Lower leg skin (tissue), 4 donors: ENCODE data around the gene TAF3. TPM values are rescaled to one million over a fixed set of nuclear protein-coding genes. Genes with fewer than 3 reads are reported as not detected.

Source experiments
- DNase-seq, 2 donors: peaks; one replicate each; pipeline ENCODE4 v3.0.0-alpha.2; 2019; ENCODE audit warnings: low spot score in 2 of 2
- H3K4me3 ChIP-seq: fragments of 200-600 bp; sonication (generic); 2 replicates; pipeline ENCODE4 v1.5.1; 2017; ENCODE audit warnings: mild to moderate bottlenecking, low read depth; ENCODE audit not compliant: poor library complexity, severe bottlenecking
- CTCF ChIP-seq, 3 donors: fragments of 450-650 bp; IDR thresholded peaks; one replicate each; pipeline ENCODE4 v1.5.1; 2016; ENCODE audit warnings: antibody characterized with exemption in 3 of 3, mild to moderate bottlenecking in 3 of 3, moderate library complexity in 2 of 3
- POLR2A ChIP-seq, 2 donors: fragments of 450-650 bp; IDR thresholded peaks; one replicate each; pipeline ENCODE4 v1.6.1; 2016 to 2017; ENCODE audit warnings: antibody characterized with exemption in 2 of 2, mild to moderate bottlenecking in 1 of 2, moderate library complexity in 1 of 2
- WGBS, 2 donors: methylation state at CpG; one replicate each; pipeline ENCODE4 v1.1.5; 2018; 5-methylcytosine and 5-hydroxymethylcytosine counted together
- intact Hi-C: fragments of 100-400 bp; cut with DNase I; formaldehyde crosslinking; loops from one replicate; pipeline ENCODE4 v1.15.0; 2023; ENCODE audit warnings: low total_unique reads
- total RNA-seq, 4 donors: library from RNA; depleted of rRNA; stranded (reverse); fragments of >200 nt; gene quantifications; one replicate each; pipeline ENCODE4 v1.1.0, GENCODE V29; 2016

The TAF3 gene
- total RNA-seq, 4 donors from 2014 or later, result 5.0 to 8.3 (median 7.7) TPM

- no peak for DNase-seq
- no peak overlapping the region for H3K4me3 ChIP-seq
- TF ChIP-seq POLR2A (IDR thresholded peaks at IDR 0.05), result no peak
- no peak for TF ChIP-seq CTCF (IDR thresholded peaks at IDR 0.05)
- WGBS, 2 donors, result 32 to 41% methylated on average over 5 of the region's 5 CpGs
- intact Hi-C loops, result no loop called here
Measured at GRCh38 chr10:8064436-8064835, 246.1 kb downstream of the TAF3 start.

- H3K4me3 ChIP-seq, result no peak overlapping the region
- intact Hi-C loops, result no loop called here
- 25 to 36% methylated on average over 2 of the region's 2 CpGs for WGBS, 2 donors
- TF ChIP-seq POLR2A (IDR thresholded peaks at IDR 0.05), result no peak
- TF ChIP-seq CTCF (IDR thresholded peaks at IDR 0.05), result no peak
- no peak for DNase-seq
Measured at GRCh38 chr10:8065651-8066050, 247.3 kb downstream of the TAF3 start.

GRCh38 chr10:8066124-8066523, 247.8 kb downstream of the TAF3 start:
- no peak overlapping the region for H3K4me3 ChIP-seq
- DNase-seq, result no peak
- WGBS, 2 donors, result 61 to 62% methylated on average over 1 of the region's 1 CpG
- intact Hi-C loops, result no loop called here
- TF ChIP-seq CTCF (IDR thresholded peaks at IDR 0.05), result no peak
- TF ChIP-seq POLR2A (IDR thresholded peaks at IDR 0.05), result no peak

Other genes with a start within 250 kb of the TAF3 start
- 10 to 100 TPM in 1 of 4 donors, 1 to 10 TPM in 3; 4.4 to 10.7 (median 8.3) TPM for gene ITIH5, start 151.5 kb upstream of the TAF3 start, total RNA-seq
- not detected for gene ITIH2, start 115.2 kb upstream of the TAF3 start, total RNA-seq
- 10 to 100 TPM in 1 of 4 donors, 1 to 10 TPM in 3; 7.0 to 10.3 (median 8.2) TPM for gene KIN, start 30.5 kb upstream of the TAF3 start, total RNA-seq
- 100 to 1,000 TPM; 148 to 233 (median 216) TPM for gene ATP5F1C, start 30.3 kb upstream of the TAF3 start, total RNA-seq
- gene GATA3, start 236.2 kb downstream of the TAF3 start, total RNA-seq, result 100 to 1,000 TPM; 110 to 303 (median 163) TPM